ENCODE results near the gene SCN5A. TPM values are rescaled to one million over a fixed set of nuclear protein-coding genes. Genes with fewer than 3 reads are reported as not detected.

SCN5A gene
- total and polyA plus RNA-seq, 4 donors: 0.01 to 0.14 TPM; not detected in 2

GRCh38 chr3:38555926-38556325, 93.6 kb downstream of the SCN5A start (continued):
- TF ChIP-seq ZBTB33 (IDR thresholded peaks at IDR 0.05): no peak
- TF ChIP-seq RXRA (IDR thresholded peaks at IDR 0.05): no peak
- TF ChIP-seq YY1 (IDR thresholded peaks at IDR 0.05): no peak

- Histone ChIP-seq H3K27ac (ENCODE audit: low read depth in 1 of 2, low read length in 2 of 2) (no peak overlapping the region), H3K4me3 (ENCODE audit: low read depth in 1 of 3, low read length in 3 of 3) (no peak overlapping the region), H3K27me3 (ENCODE audit: control insufficient read depth in 4 of 4, insufficient read depth in 4 of 4, low read length in 3 of 4) (no peaks in the 10 kb centered on the region), H3K9me3 (ENCODE audit: control insufficient read depth in 4 of 4, low read length in 3 of 4) (no peaks in the 10 kb centered on the region), H3K9ac (ENCODE audit: low read depth in 1 of 2, low read length in 2 of 2) (no peak overlapping the region), H3K4me1 (ENCODE audit: control insufficient read depth in 4 of 4, insufficient read depth in 4 of 4, low read length in 3 of 4) (no peaks in the 10 kb centered on the region), H3K36me3 (ENCODE audit: control insufficient read depth in 4 of 4, insufficient read depth in 3 of 4, low read depth in 1 of 4, low read length in 3 of 4) (no peaks in the 10 kb centered on the region)
- TF ChIP-seq RXRA (IDR thresholded peaks at IDR 0.05): no peak
- no peak for TF ChIP-seq YY1 (IDR thresholded peaks at IDR 0.05)
- TF ChIP-seq TAF1 (conservative IDR thresholded peaks at IDR 0.05): no peak
- TF ChIP-seq HNF4G (IDR thresholded peaks at IDR 0.05): no peak
- TF ChIP-seq GABPA (IDR thresholded peaks at IDR 0.05 in 1 of 2, conservative IDR thresholded peaks at IDR 0.05 in 1 of 2): no peak
- no peak for TF ChIP-seq SP1 (IDR thresholded peaks at IDR 0.05)
- no peak for TF ChIP-seq MAX (IDR thresholded peaks at IDR 0.05)
- no peak for TF ChIP-seq ZBTB33 (IDR thresholded peaks at IDR 0.05)
- TF ChIP-seq EGR1 (IDR thresholded peaks at IDR 0.05; ENCODE audit: low read depth in 2 of 2): no peak
- TF ChIP-seq REST (IDR thresholded peaks at IDR 0.05): no peak
- no peak for TF ChIP-seq HNF4A (conservative IDR thresholded peaks at IDR 0.05)
- TF ChIP-seq CTCF (IDR thresholded peaks at IDR 0.05; ENCODE audit: low read depth, low read length, missing input control): no peak
- no peak for TF ChIP-seq NR2F2 (IDR thresholded peaks at IDR 0.05)
- 88% methylated on average over 6 of the region's 6 CpGs for WGBS
- DNase-seq (ENCODE audit: low spot score): no peak
Measured at GRCh38 chr3:38555149-38555840, 94.2 kb downstream of the SCN5A start.

Measured in liver (tissue), 9 donors.